Stimulated activated CD4-positive, alpha-beta T cell treated with anti-CD3 and anti-CD28 coated beads, Interleukin-1b, Interleukin-23, amount 100 ng/mL, for 4 hours (primary cell): Measurements from ENCODE around the gene CAPG.

ENCODE experiments used
- DNase-seq, 2 donors: peaks; one replicate each; pipeline ENCODE4 v3.0.0-alpha.2; 2020; ENCODE audit warnings: low read depth in 2 of 2

Gene CAPG

DNA sequence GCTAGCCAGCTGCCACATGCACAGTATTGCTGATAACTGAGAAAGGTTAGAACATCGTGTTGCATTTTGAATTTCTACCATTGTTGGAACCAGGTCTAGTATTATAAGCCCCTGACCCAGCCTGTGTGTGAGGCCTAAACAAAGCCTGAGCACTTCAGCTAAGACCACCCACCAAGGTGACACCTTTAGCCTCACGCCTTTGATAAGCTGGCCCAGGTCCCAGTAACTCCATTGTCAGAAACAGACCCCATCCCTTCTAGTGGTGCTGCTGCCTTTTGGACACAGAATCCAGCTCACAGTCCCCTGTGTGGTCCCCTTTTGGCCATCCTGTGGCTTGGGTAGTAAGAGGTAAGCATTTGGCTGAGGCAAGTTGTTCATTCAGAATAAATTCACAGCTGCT is 54.0 kb downstream of the CAPG start:
- no peak for DNase-seq

DNA sequence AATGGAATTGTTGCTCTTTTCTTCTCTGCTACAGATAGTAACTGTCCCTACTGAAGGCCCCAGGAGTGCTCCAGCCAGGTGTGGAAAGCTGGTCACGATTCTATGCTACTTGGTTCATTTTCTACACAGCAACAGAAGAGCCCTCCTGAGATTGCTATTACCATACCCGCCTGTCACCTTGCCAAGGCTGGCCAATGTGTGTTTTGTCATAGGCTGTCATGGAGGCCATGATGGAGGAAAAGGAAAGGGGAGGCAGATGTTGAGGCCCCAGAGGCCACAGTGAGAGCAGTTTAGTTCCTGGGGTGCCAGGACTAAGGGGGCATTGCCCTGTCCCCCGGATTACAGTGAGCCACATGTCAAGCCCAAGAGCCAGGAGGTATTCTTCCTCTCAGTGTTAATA is 54.6 kb downstream of the CAPG start:
- no peak for DNase-seq

DNA sequence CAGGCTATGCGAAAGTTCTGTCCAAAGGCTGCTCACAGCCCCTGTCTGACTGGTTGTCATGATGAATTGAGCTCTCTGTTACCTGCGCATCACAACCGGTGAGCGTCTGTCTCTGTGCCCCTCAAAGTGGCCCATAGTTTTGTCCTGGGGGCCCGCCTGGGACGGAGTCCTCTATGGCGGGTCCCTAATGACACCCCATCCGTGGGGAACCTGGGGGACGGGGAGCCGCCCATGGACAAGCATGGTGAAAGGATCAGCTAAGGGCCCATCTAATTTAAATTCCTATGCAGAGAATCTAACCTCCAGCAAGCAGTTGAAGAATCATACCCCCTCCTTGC is 55.1 kb downstream of the CAPG start:
- no peak for DNase-seq

DNA sequence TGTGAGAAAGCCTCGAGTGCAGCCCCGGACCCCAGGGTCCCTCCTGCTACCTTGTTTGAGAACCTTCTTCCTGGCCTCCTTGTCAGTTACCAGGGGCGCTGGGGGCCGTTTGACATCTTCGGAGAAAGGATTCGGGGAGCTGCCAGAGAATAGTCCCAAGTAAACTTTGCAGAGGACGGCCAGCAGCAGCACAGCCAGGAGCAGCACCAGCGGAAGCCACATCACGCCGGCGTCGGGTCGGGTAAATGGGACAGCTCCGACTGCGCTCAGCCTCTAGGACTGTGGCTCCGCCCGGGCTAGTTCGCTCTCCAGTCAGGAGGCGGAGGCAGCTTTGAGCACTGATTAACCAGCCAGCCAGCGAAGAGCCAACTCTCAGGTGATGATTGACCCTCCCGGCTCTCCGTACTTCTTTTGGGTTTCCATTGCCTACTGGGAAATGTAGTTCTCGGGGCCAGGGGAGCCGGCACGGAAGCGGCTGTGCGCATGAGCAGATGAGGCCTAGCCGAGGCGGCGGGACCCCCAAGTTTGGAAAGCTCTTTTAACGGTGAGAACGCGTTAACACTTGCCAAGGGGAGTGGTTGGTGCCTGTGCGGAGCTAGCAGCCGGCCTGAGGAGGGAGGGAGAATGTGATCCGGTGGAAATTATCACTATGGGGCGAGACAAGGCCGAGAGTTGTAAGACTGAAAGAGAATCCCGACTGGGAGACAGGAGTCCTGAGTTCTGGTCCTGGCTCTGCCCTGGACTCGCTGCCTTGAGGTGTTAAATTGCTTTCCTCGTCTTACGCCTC is 55.7 kb downstream of the CAPG start, which contains the start of the genes ELMOD3 and RETSAT:
TSS of gene ELMOD3 (plus strand) at position 484 of the 787 bp plus-strand sequence. CDS start 2,430 bp downstream, outside the sequence.
TSS of gene RETSAT (minus strand) at position 243 of the 787 bp plus-strand sequence. CDS start at position 222, 21 bp downstream.
- peak; percentile 82 to 93 for DNase-seq

DNA sequence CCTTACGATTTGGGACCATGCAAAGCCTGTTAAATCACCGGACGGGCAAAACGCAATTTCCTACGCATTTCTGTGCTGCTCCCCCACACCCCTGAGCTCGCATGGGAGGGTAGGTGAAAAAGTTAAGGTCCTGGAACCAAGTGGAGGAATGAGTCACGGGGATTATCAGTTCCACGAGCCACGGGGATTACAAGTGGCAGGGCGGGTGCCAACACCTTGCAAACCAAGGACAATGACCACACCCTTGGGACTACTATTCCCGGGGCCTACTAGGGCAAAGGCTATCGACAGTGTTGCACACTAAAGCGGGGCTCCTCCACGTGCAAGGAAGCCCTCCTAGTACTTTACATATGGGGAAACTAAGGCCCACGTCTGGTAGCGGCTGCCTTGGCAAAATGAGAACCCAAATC is 56.3 kb downstream of the CAPG start:
- DNase-seq = peak in 1 of 2 donors; percentile 1

DNA sequence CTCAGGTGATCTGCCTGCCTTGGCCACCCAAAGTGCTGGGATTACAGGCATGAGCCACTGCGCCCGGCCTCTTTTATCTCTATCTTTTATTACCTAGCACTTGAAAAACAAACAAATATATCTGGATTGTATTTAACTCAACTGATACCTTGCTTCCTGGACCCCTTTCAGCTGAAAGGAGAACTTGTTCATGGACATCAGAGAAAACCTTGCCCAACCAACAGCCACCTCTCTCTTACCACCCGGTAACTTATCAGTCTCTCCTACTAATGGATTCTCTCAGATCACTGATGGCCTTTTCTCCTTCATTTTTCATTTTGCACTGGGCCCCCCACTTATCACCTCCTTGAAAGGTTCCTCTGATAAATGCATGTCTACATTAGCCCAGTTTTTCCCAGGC is 62.6 kb downstream of the CAPG start:
- DNase-seq = no peak
